ENCODE results near the gene CASKIN2.
A peak's percentile ranks its signal among the peaks of the same experiment; 100 is the strongest.

CASKIN2 gene, protein sequence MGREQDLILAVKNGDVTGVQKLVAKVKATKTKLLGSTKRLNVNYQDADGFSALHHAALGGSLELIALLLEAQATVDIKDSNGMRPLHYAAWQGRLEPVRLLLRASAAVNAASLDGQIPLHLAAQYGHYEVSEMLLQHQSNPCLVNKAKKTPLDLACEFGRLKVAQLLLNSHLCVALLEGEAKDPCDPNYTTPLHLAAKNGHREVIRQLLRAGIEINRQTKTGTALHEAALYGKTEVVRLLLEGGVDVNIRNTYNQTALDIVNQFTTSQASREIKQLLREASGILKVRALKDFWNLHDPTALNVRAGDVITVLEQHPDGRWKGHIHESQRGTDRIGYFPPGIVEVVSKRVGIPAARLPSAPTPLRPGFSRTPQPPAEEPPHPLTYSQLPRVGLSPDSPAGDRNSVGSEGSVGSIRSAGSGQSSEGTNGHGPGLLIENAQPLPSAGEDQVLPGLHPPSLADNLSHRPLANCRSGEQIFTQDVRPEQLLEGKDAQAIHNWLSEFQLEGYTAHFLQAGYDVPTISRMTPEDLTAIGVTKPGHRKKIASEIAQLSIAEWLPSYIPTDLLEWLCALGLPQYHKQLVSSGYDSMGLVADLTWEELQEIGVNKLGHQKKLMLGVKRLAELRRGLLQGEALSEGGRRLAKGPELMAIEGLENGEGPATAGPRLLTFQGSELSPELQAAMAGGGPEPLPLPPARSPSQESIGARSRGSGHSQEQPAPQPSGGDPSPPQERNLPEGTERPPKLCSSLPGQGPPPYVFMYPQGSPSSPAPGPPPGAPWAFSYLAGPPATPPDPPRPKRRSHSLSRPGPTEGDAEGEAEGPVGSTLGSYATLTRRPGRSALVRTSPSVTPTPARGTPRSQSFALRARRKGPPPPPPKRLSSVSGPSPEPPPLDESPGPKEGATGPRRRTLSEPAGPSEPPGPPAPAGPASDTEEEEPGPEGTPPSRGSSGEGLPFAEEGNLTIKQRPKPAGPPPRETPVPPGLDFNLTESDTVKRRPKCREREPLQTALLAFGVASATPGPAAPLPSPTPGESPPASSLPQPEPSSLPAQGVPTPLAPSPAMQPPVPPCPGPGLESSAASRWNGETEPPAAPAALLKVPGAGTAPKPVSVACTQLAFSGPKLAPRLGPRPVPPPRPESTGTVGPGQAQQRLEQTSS (N-terminal part only)

DNA sequence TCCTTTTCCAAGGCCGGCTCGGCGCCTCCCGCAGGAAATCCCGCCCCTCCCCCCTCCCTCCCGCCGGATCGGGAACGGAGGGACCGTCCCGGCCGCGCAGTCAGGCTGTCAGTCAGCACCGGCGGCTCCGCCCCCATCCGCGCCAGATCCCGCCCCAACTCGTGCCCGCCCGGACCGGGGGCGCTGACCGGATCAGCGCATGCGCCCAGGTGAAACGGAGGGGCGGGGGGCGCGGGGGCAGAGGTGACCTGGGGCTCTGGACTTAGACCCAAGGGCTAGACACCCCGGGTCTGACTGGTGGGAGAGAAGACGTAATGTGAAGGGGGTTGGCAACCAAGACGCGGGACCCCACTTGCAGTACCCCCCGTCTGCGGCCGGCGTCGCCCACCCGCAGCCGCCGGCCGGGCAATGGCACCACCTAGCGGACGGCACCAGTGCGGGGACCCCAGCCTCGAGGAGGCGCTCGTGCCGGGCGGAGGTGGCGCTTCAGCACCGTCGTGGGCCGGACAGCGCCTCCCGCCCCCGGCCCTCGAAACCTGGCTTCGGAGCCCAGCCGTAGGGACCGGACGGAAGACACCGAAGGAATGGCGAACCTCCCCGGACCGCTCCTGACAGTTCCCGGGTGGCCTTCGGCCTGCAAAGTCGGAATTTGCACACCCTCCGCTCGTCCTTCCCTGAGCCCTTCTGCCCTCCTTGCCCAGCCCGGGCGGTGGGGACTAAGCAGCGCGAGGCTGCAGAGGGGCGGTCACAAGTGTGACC, at the start of gene CASKIN2:
TSS of gene CASKIN2 (minus strand) at position 42 of the 759 bp plus-strand sequence. CDS start 1,733 bp downstream, outside the sequence.
- peak; percentile 93 for DNase-seq (ENCODE audit: low read depth)

DNA sequence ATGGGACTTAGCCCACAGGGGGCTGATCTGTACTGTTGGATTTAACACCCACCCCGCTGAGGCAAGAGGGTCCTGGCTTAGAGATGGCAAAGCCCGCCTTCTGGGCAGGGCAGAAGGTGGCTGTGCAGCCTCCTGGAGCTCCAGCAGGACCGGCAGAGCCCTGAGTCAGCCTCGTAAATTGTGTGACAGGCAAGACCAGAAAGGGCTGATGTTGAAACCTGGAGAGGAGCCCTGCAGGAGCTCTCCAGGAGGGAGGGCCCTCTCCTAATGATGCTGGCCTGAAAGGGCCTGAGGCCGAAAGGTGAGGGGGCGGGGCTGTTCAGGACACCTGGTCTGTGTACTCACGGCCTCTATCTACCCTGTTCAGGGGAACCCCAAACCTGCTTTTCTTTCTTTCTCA, 49.7 kb upstream of the CASKIN2 start:
- DNase-seq (ENCODE audit: low read depth): peak; percentile 67

DNA sequence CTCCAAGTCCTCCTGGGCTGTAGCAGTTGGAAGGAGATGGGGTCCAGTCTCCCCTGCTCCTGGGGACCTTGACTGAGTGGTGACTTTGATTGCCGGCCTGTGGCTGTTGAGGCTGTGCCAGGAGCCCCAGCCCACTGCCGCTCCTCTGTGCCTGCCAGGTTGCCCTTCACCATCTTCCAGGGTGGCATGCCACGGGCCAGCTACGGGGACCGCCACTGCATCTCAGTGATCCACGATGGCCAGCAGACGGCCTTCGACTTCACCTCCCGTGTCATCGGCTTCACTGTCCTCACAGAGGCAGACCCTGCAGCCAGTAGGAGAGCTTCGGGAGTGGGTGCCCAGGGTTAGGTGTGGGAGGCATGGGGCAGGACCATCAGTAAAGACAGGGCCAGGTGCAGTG, 48.9 kb upstream of the CASKIN2 start:
- DNase-seq (ENCODE audit: low read depth): no peak

DNA sequence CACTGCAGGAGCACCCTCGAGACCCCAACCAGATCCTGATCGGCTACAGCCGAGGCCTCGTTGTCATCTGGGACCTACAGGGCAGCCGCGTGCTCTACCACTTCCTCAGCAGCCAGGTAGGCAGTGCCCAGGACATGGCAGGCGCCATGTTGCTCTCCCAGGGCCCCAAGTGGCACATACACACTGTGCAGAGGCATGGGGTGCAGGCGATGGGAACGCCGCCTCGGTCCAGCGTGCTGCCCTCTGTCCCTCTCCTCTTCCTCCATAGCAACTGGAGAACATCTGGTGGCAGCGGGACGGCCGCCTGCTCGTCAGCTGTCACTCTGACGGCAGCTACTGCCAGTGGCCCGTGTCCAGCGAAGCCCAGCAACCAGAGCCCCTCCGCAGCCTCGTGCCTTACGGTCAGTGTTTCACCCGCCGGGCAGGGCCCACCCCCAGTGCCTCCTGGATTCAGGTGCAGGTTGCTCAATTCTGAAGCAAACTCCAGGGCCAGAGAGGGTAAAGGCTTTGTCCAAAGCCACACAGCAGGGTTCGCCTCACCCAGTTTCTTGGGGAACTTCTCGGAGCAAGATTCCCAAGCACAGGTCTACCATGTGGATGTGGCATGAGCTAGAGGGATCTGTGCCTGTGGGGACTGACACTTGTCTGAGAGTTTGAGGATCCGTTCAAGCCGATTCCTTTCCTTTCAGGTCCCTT, 47.9 kb upstream of the CASKIN2 start:
- no peak for DNase-seq (ENCODE audit: low read depth)

DNA sequence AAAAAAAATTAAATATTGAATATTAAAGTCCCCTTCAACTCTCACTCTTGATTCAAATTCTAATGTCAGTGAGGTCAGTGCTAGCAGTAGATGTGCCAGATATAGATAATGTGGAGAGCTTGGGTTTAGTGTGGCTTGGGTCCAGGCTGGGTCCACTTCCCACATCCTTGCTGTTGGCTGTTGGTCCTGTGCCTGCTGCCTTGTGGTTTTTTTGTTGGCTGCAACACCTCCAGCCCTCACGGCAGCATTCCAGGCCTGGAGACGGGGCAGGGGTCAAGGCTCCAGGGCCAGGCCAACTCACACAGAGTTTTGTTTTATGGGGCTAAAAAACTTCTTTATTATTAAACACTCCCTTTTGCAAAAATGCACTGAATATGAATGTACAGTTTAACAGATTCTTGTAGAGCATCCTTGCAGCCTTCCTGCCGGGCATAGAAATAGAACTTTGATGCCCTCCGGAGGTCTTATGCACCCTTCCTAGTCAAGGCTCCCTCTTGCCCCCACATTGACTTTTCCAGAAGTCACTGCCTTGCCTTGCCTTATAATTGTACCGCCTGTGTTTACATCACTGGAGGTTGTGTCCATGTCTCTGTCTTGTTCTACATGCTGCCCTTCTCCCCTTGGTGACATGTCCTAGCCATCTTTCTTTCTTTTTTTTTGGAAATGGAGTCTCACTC, 46.7 kb upstream of the CASKIN2 start:
- DNase-seq (ENCODE audit: low read depth): peak; percentile 36

DNA sequence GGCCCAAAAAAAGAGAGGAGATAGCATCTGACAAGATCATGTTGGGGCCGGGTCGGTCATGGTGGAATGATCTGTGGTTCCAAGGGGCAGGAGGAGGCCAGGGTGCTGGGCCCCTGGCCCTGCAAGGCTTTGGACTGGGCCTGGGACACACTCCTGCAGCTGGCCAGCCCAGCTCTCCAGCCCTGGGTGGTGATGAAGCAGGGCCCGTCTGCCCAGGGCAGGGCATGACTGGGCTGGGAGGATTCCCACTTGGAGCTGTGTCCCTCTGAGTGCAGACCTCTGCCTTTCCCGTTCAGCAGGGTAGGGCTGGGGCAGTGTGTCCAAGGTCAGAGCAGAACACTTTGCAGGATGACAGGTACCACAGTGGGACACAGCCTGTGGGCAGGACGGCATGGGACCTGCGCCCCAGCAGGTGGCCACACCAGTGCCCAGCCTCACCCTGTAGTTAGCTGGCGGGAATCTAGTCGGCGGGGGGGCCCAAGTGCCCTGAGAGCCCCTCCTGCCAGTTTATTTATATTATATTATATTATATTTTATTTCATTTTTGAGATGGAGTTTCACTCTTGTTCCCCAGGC, 44.7 kb upstream of the CASKIN2 start:
- DNase-seq (ENCODE audit: low read depth): no peak

DNA sequence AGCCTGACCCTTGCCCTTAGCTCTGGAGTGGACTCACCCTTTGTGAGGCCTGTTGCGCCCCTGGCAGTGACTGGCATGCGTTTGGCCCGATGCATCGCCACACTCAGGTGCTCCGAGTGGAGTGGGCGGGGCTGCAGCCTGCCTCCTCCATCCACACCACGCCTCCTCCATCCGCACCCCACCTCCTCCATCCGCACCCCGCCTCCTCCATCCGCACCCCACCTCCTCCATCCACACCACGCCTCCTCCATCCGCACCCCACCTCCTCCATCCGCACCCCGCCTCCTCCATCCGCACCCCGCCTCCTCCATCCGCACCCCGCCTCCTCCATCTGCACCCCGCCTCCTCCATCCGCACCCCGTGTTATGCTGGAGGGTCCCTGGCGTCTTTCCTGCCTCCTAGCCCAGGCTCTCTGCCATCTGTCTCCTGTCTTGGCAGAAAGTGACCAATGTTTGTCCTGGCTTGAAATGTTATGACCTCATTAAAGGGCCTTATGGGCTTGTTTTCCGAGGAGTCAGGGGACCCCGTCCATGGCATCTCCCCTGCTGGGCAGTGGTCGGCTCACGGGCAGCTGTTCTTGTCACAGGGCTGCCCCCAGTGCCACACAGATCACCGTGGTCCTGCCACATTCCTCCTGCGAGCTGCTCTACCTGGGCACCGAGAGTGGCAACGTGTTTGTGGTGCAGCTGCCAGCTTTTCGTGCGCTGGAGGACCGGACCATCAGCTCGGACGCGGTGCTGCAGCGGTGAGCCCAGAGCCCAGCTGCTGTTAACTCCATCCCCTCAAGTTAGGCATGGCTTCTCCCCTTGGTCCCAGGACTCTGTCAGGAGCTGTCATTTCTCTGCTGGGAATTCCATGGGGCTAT, 43.6 kb upstream of the CASKIN2 start:
- no peak for DNase-seq (ENCODE audit: low read depth)

DNA sequence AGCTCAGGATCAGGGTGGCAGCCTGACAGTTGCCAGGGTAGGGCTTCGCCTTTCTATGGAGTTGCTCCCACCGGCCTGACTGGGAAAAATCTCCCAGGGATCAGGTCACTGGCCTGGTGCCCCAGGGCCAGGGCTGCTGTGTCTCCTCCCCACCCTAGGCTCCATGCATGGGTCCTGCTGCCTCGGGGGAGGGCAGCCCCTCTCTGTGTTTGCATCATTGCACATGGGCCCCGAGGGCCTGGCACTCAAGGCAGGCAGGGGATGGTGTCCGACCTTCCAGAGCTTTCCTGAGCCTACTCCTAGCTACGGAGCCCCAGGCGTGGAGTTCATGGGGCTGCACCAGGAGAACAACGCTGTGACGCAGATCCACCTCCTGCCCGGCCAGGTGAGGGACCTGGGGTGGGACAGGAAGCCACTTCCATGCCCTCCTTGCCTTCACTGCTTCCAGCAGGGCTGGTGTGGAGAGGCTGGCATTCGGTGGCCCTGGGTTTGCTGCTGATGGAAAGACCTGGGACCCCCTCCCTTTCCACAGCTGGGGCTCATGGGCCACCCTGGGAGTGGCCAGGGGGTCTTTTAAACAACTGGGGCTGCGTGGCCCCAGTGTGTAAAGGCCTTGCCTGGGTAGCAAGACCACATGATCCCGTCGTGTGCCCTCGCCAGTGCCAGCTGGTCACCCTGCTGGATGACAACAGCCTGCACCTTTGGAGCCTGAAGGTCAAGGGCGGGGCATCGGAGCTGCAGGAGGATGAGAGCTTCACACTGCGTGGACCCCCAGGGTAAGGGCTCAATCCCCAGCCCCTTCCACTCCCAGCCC, 42.7 kb upstream of the CASKIN2 start:
- DNase-seq (ENCODE audit: low read depth): no peak

DNA sequence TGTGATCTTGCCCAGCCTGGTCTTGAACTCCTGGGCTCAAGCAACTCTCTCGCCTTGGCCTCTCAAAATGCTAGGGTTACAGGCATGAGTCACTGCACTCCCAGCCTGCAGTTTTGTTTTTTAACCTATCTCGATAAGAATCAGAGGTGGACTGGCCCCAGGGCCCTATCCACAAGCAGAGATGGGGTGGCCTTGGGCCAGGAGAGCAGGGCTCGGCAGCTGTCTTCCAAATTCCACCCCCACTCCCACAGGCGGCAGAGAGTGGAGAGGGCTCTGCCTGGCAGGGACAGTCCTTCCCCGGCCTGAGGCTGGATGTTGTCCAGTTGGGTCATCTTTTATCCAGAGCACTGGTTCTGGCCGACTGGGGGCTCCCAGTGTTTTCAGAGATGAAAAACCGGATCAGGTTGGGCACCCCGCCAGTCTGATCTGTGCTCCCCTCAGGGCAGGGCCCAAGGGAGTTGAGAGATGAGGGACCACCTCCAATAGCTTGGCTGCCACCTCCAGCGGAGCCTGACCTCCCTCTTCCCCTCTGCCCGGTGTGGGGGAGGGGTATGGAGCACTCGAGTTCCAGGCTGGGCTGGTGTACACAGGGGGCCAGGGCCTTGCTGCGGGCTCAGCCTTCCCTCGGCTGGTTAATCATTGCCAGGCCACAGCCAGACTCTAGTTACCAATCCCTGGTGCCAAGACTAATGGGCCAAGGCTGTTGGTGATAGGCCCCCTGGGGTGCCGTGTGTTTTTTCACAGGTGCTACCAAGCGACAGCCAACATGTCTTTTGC, 41.9 kb upstream of the CASKIN2 start:
- DNase-seq (ENCODE audit: low read depth): peak; percentile 54

DNA sequence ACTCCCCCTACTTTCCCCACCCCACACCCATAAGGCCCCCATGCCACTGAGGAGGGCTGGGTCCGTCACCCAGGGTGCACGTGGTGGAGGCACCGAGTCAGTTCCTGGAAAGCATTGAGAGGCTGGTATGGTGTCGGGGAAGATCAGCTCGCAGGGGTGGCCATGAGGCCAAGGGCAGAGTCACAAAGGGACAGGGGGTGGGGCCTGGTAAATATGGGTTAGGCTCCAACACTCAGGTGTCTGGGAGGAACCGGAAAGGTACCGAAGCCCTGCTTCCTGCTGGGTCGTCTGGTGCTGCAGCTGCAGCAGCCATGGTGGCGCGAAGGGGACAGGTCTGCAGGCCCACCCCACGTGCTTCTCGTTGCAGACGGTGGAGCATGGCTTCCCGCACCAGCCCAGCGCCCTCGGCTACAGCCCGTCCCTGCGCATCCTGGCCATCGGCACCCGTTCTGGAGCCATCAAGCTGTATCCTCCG, 40.4 kb upstream of the CASKIN2 start:
- DNase-seq (ENCODE audit: low read depth): no peak

DNA sequence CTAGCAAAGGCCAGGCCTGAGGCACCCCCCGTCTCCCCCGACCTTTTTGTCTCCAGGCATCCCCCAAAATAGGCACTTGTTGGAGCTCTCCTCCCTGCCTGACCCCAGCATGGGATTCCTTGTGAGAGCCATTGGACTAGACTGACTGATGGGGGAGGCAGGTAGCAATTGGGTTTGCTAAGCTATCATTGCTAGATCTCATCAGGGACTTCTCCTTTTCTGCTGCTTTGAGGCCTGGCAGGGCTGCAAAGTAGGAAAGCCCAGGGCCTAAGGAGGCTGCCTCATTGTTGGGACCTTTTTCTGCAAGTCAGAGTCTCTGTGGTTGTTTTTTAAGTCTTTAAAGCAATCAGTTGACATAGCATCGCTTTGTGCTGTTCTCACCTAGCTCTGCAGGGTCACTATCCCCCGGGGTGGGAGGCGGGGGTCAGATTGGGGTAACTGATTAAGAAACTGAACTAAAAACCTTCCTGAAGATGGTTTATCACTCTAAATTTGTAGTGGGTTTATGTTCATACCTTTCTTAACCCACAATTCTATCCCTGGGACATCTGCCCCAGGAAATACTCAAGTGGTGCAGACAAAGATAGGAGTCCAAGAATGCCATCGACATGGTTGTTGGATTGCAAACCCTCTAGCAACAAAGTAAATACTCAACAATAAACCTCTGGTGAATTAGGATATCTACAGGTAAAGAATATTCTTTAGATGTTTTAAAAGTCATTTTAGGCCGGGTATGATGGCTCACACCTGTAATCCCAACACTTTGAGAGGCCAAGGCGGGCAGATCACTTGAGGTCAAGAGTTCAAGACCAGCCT, 38.2 kb upstream of the CASKIN2 start:
- DNase-seq (ENCODE audit: low read depth): no peak

DNA sequence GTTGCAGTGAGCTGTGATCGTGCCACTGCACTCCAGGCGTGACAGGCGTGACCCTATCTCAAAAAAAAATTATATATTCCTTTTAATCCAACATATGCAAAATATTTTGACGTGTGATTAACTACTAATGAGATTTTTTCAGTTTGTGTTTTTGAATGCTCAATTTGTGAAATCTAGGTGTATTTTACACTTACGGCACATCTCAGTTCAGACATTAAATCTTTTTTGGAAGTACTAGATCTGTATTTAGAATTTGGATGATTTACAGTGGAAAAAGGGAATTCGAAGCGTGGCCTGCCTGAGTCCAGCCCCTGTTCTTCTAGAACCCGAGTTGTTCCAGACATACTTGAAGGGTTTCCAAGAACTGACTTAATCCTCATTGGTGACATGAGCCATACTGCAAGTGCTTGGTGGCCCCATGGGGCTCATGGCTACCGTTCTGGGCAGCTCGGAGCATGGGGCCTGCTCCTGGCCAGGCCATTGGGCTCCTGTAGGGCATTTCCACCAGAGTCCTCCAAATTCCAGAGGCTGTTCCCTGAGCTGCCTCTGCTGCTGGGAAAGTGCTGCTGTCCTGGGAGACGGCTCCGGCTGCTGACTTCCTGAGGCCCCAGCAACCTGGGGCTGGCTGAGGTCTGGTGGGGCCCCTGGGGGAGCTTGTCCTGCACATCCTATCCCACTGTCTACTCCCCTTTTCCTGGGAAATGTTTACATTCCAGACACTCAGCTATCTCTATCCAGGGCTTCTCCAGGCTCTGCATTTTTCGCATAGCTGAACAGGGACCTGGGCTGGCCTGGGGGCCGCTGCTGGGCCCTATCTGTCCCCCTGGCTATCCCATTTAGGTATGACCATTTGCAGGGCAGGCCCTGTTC, 37.3 kb upstream of the CASKIN2 start:
- DNase-seq (ENCODE audit: low read depth): peak; percentile 27

DNA sequence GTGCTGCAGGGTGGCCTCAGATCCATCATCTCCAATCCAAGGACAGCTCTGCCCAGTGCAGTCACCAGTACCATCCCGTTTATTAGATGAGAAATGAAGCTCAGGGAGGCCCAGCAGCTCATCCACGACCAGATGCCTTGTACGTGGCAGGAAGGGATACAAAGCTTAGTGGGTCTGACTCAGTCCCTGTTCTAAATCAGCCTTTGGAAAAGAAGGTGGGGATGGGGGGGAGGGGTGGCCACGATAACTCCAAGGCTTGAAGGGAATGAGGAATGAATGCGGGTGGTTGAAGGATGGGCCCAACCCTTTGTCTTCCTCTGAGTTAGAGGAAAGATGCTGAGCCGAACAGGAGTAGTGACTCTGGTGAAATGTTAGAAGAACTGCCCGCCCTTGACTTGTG, 35.9 kb upstream of the CASKIN2 start:
- DNase-seq (ENCODE audit: low read depth): peak; percentile 17

DNA sequence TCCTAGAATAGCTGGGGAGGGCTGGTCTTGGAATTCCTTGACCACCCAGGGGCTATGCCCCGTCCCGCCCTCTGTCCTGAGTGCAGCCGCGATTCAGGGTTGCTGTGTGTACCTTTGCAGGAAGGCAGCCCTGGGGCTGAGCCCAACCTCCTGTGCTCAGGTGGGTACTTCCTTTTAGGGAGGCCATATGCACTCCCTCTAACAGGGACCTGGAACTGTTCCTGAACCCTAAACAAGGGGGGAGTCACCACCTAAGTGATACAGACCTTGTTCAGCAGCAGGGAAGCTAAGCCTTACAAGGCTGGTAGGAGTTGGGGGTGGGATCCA, 34.8 kb upstream of the CASKIN2 start:
- no peak for DNase-seq (ENCODE audit: low read depth)

DNA sequence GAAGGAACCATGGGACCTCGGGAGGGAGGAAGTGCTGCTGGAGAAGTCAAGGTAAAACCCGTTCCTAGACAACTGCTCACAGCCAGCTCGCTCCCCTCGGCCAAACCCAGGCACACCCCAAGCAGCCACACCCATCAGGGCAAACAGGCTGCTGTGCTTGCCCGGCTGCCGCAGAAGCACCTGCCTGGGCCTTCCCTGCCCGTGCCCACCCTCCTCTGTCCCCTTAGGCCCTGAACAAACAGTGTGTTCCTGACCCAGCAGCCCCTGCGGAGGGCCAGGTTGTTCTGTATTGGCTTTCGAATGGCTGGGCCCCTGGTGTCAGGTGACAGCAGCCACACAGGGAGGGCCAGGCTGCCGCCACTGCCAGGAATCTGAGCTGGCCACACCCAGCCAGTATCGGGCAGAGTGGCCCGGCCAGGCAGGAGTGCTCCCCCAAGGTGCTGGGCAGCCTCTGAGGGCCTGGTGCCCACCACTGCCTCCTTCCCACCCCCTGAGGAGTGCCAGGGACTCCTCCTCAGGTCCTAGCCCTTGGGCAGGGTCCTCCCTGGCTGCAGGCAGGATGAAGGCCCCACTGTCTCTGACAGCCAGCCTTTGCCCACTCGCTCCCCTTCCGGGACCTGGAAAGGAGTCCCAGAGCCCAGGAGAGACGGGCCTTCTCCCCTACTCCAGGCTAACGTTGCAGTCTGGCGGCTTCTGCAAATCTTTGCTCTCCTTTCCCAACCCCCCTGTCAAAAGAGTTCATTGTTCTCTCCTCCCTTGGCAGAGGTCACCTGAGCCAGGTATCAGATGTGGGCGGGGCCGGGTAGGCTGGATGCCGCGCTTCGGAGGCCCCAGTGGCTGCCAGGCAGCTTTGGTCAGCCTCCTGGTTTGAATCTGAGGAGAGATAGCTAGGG, 34.2 kb upstream of the CASKIN2 start:
- no peak for DNase-seq (ENCODE audit: low read depth)

All from ELR (cell line).